ENCODE data around the gene R3HDM2.

GRCh38 chr12:57215668-57216013 lies 215.2 kb downstream of the R3HDM2 start:
- no peak for TF ChIP-seq CTCF (IDR thresholded peaks at IDR 0.05; ENCODE audit: poor library complexity)
- no peak for TF ChIP-seq EZH2 (IDR thresholded peaks at IDR 0.05; ENCODE audit: borderline replicate concordance)
